HepG2 (cell line): ENCODE measurements around the gene CDK12. TPM values are rescaled to one million over a fixed set of nuclear protein-coding genes. Genes with fewer than 3 reads are reported as not detected.
A peak's percentile ranks its signal among the peaks of the same experiment; 100 is the strongest.

Source experiments
- ATAC-seq: fragments of 200-7000 bp; cut with Tn5 transposase; 3 replicates; pipeline ENCODE4 v1.9.1; 2020; ENCODE audit warnings: mild to moderate bottlenecking, moderate library complexity
- BruUV-seq: library from RNA; stranded (reverse); fragments of 400-500 nt; replicated peaks from 2 replicates; lab custom pipeline; 2021; lab: Mats Ljungman, UMichigan
- CTCF ChIA-PET: fragments of 300-600 bp; formaldehyde crosslinking; extraction: SDS; loops from one replicate; lab custom pipeline; 2021; ENCODE audit warnings: low total read pairs, inconsistent platforms, low intra/inter-chr PET ratio; lab: Yijun Ruan, JAX
- POLR2A ChIA-PET: fragments of 350-600 bp; sonication (Branson Sonifier 250); formaldehyde crosslinking; loops from one replicate; lab custom pipeline; 2020; ENCODE audit warnings: antibody characterized with exemption, inconsistent platforms; lab: Yijun Ruan, JAX
- DNase-seq: peaks from one replicate; pipeline ENCODE4 v3.0.0-alpha.2; 2015; ENCODE audit warnings: low spot score
- FAIRE-seq: peaks from 3 replicates; lab custom pipeline; 2011; peaks lifted over from hg19 to GRCh38; lab: Jason Lieb, UNC
- H2AFZ ChIP-seq: one replicate; pipeline ENCODE4 v1.6.1; 2011; ENCODE audit warnings: low read length, inconsistent platforms
- H3K27ac ChIP-seq: fragments of 300-600 bp; 3 replicates; pipeline ENCODE4 v1.8.0; 2011; ENCODE audit warnings: mixed run types, mild to moderate bottlenecking, mixed read lengths, low read length, inconsistent platforms; ENCODE audit not compliant: insufficient read depth; ENCODE audit errors: extremely low read length
- H3K27me3 ChIP-seq, 2 experiments: fragments of 200-600 bp in 1 of 2; 2 replicates in 1 of 2; 3 replicates in 1 of 2; pipeline versions ENCODE4 v1.6.0 to v1.8.0; 2011; ENCODE audit warnings: low read length in 2 of 2, mild to moderate bottlenecking in 2 of 2, moderate library complexity in 2 of 2, inconsistent platforms in 1 of 2; ENCODE audit not compliant: insufficient read depth in 2 of 2, control insufficient read depth in 1 of 2
- H3K36me3 ChIP-seq, 2 experiments: fragments of 200-600 bp in 1 of 2; replicated peaks in 1 of 2; 2 replicates in 1 of 2; 3 replicates in 1 of 2; pipeline versions ENCODE4 v1.5.1 to v1.8.0; 2011; ENCODE audit warnings: low read length in 2 of 2, inconsistent platforms in 1 of 2; ENCODE audit not compliant: insufficient read depth in 2 of 2, control insufficient read depth in 1 of 2
- H3K4me1 ChIP-seq: 2 replicates; pipeline ENCODE4 v1.5.1; 2012; ENCODE audit warnings: low read length, inconsistent platforms; ENCODE audit not compliant: insufficient read depth
- H3K4me2 ChIP-seq: 2 replicates; pipeline ENCODE4 v1.6.0; 2011; ENCODE audit warnings: low read depth, low read length, inconsistent platforms
- H3K4me3 ChIP-seq, 3 experiments: fragments of 200-600 bp in 1 of 3; sonication (generic), shearing (Covaris generic) in 1 of 3; replicated peaks in 1 of 3; 2 replicates each; pipeline ENCODE4 v1.5.1; 2011 to 2016; ENCODE audit warnings: low read length in 3 of 3, inconsistent platforms in 2 of 3, low read depth in 2 of 3, mild to moderate bottlenecking in 2 of 3, control low read depth in 1 of 3, mixed read lengths in 1 of 3; ENCODE audit not compliant: insufficient read depth in 1 of 3
- H3K79me2 ChIP-seq: one replicate; pipeline ENCODE4 v1.6.1; 2011; ENCODE audit warnings: low read length, inconsistent platforms; ENCODE audit not compliant: insufficient read depth
- H3K9ac ChIP-seq: 2 replicates; pipeline ENCODE4 v1.6.0; 2011; ENCODE audit warnings: mild to moderate bottlenecking, low read depth, low read length, inconsistent platforms; ENCODE audit not compliant: insufficient read depth
- H3K9me3 ChIP-seq: 2 replicates; pipeline ENCODE4 v1.5.1; 2012; ENCODE audit warnings: mild to moderate bottlenecking, low read length
- H4K20me1 ChIP-seq: 2 replicates; pipeline ENCODE4 v1.6.0; 2011; ENCODE audit warnings: inconsistent platforms, mild to moderate bottlenecking, low read length, moderate library complexity; ENCODE audit not compliant: insufficient read depth
- CHD2 ChIP-seq: IDR thresholded peaks from 2 replicates; pipeline ENCODE4 v1.6.1; 2011; ENCODE audit warnings: low read depth, low read length, improper control_type of control experiment
- CREBL2 ChIP-seq: sonication (generic); formaldehyde crosslinking; IDR thresholded peaks from 2 replicates; pipeline ENCODE4 v1.8.1; 2023; ENCODE audit warnings: missing genetic modification reagents, mild to moderate bottlenecking, borderline replicate concordance
- DPF2 ChIP-seq: sonication (generic); formaldehyde crosslinking; IDR thresholded peaks from 2 replicates; pipeline ENCODE4 v1.4.0; 2020; ENCODE audit warnings: mild to moderate bottlenecking, low read depth, missing genetic modification reagents, borderline replicate concordance
- EED ChIP-seq: sonication (generic); formaldehyde crosslinking; IDR thresholded peaks from 2 replicates; pipeline ENCODE4 v1.5.0; 2020; ENCODE audit warnings: mild to moderate bottlenecking, missing genetic modification reagents
- IKZF1 ChIP-seq: fragments of 450-650 bp; IDR thresholded peaks from 2 replicates; pipeline ENCODE4 v1.7.1; 2016
- MLLT10 ChIP-seq: sonication (generic); formaldehyde crosslinking; IDR thresholded peaks from 2 replicates; pipeline ENCODE4 v1.4.0; 2020; ENCODE audit warnings: missing genetic modification reagents
- RBM22 ChIP-seq: fragments of 200-400 bp; formaldehyde crosslinking; optimal IDR thresholded peaks from 2 replicates; pipeline ENCODE3; 2017; ENCODE audit warnings: mild to moderate bottlenecking, low read length, moderate library complexity
- SYNCRIP ChIP-seq: fragments of 200-400 bp; formaldehyde crosslinking; IDR thresholded peaks from 2 replicates; pipeline ENCODE4 v1.6.1; 2018; ENCODE audit warnings: mild to moderate bottlenecking, low read depth, low read length; ENCODE audit not compliant: insufficient read depth
- TERF1 ChIP-seq: sonication (generic); formaldehyde crosslinking; IDR thresholded peaks from 2 replicates; pipeline ENCODE4 v1.8.0; 2022; ENCODE audit warnings: mild to moderate bottlenecking, missing genetic modification reagents, moderate library complexity
- TFDP1 ChIP-seq: IDR thresholded peaks from 2 replicates; pipeline ENCODE4 v1.6.1; 2016; ENCODE audit warnings: missing compliant biosample characterization, missing genetic modification reagents, borderline replicate concordance
- ZFP62 ChIP-seq: sonication (generic); formaldehyde crosslinking; IDR thresholded peaks from 2 replicates; pipeline ENCODE4 v1.4.0; 2020; ENCODE audit warnings: missing genetic modification reagents
- ZFY ChIP-seq: sonication (generic); formaldehyde crosslinking; IDR thresholded peaks from 2 replicates; pipeline ENCODE4 v1.4.0; 2020; ENCODE audit warnings: missing genetic modification reagents
- WGBS: methylation state at CpG from one replicate; pipeline ENCODE4 v1.1.6; 2017; ENCODE audit warnings: low lambda C conversion rate; 5-methylcytosine and 5-hydroxymethylcytosine counted together
- in situ Hi-C: cut with HindIII; loops from 2 replicates; pipeline ENCODE4 v1.10.0; 2017; ENCODE audit warnings: low pct_unique_long_range_greater_than_20kb; ENCODE audit not compliant: extremely low pct_ligation_motif_present
- intact Hi-C: fragments of 100-400 bp; cut with micrococcal nuclease; formaldehyde crosslinking; loops from one replicate; pipeline ENCODE4 v1.10.0; 2022; ENCODE audit not compliant: unreplicated experiment
- polyA plus RNA-seq, 8 experiments: library from polyadenylated mRNA; depleted of rRNA in 3 of 8; stranded (reverse) in 7 of 8; unstranded in 1 of 8; fragments of >200 nt; fragmentation: Illumina TruSeq in 4 of 8; extraction: Trizol in 4 of 8; gene quantifications; 2 replicates each; pipeline versions ENCODE4 v1.2.1 to v1.2.3, GENCODE V29; 2011 to 2016; ENCODE audit warnings: low read depth in 4 of 8, missing spikeins in 1 of 8, mixed read lengths in 1 of 8; ENCODE audit not compliant: insufficient read depth in 1 of 8
- total RNA-seq, 5 experiments: library from RNA; depleted of rRNA; stranded (reverse); fragments of >200 nt; fragmentation: Illumina TruSeq; extraction: Trizol; gene quantifications; 2 replicates each; pipeline ENCODE4 v1.2.3, GENCODE V29; 2016; ENCODE audit warnings: low read depth in 1 of 5

CDK12 gene
- total and polyA plus RNA-seq, 2 of the 13 experiments (the other 11 are each of a cell fraction or from before 2014, with no cell fraction given) = 24.0 to 88.6 TPM

GRCh38 chr17:39531252-39531651 is 70.0 kb downstream of the CDK12 start:
- in situ Hi-C loops = no loop called here
- no peak for ATAC-seq
- POLR2A ChIA-PET = no interaction called here
- Histone ChIP-seq H2AFZ (no peak overlapping the region), H3K36me3 (peaks cover 16 to 52% of the 10 kb centered on the region in 2 experiments)
- no TSS peak for BruUV-seq
- intact Hi-C loops = no loop called here
- TF ChIP-seq RBM22 (peak; percentile 67), DPF2 (CRISPR knock-in tag) (no peak), MLLT10 (CRISPR knock-in tag) (no peak)
- TF ChIP-seq, all 625 proteins: peak for 1
- no peaks in the 10 kb centered on the region for H3K4me1 ChIP-seq
- H3K27ac ChIP-seq = no peak overlapping the region
- 96% methylated on average over 6 of the region's 6 CpGs for WGBS
- no peak overlapping the region for H3K4me2 ChIP-seq
- FAIRE-seq (no peak), DNase-seq (no peak)
- H3K4me3 ChIP-seq = no peak overlapping the region
- H4K20me1 ChIP-seq = no peaks in the 10 kb centered on the region
- H3K9ac ChIP-seq = no peak overlapping the region
- no peaks in the 10 kb centered on the region for H3K79me2 ChIP-seq
- H3K9me3 ChIP-seq = no peaks in the 10 kb centered on the region
- CTCF ChIA-PET = no interaction called here
- no peaks in the 10 kb centered on the region for H3K27me3 ChIP-seq

GRCh38 chr17:39533891-39534290 is 72.6 kb downstream of the CDK12 start:
- H3K36me3 ChIP-seq = peaks cover 13 to 31% of the 10 kb centered on the region in 2 experiments
- no peak overlapping the region for H3K9ac ChIP-seq
- ATAC-seq (no peak), DNase-seq (no peak), FAIRE-seq (no peak)
- intact Hi-C loops (no loop called here), in situ Hi-C loops (no loop called here)
- no peaks in the 10 kb centered on the region for H3K27me3 ChIP-seq
- no peaks in the 10 kb centered on the region for H3K9me3 ChIP-seq
- H3K27ac ChIP-seq = no peak overlapping the region
- H3K4me2 ChIP-seq = no peak overlapping the region
- H3K4me3 ChIP-seq = no peak overlapping the region
- TF ChIP-seq SYNCRIP = no peak
- TF ChIP-seq EED = no peak
- no peak for TF ChIP-seq IKZF1
- TF ChIP-seq TFDP1 (CRISPR knock-in tag) = no peak
- no peak for TF ChIP-seq TERF1 (CRISPR knock-in tag)
- no peak for TF ChIP-seq ZFP62 (CRISPR knock-in tag)
- no peak for TF ChIP-seq ZFY (CRISPR knock-in tag)
- no peak for TF ChIP-seq CREBL2 (CRISPR knock-in tag)
- TF ChIP-seq CHD2 = no peak
- WGBS = 92% methylated on average over 4 of the region's 4 CpGs
- H3K4me1 ChIP-seq = no peaks in the 10 kb centered on the region
- H3K79me2 ChIP-seq = no peaks in the 10 kb centered on the region
- BruUV-seq = no TSS peak
- no peaks in the 10 kb centered on the region for H4K20me1 ChIP-seq
- ChIA-PET CTCF (no interaction called here), POLR2A (no interaction called here)
- H2AFZ ChIP-seq = no peak overlapping the region
